Transverse colon (tissue), 4 donors: ENCODE results near the gene PPP1R27. TPM values are rescaled to one million over a fixed set of nuclear protein-coding genes. Genes with fewer than 3 reads are reported as not detected.

Experiments used
- DNase-seq: peaks from one replicate; pipeline ENCODE4 v3.0.0-alpha.2; 2019
- H3K27ac ChIP-seq, 4 donors: fragments of 200-600 bp; sonication (generic); 2 replicates each; pipeline ENCODE4 v1.5.1; 2016 to 2018; ENCODE audit warnings: inconsistent platforms in 4 of 4
- H3K27me3 ChIP-seq: fragments of 200-600 bp; sonication (generic); 2 replicates; pipeline ENCODE4 v1.5.1; 2017; ENCODE audit warnings: inconsistent platforms
- H3K36me3 ChIP-seq, 4 donors: fragments of 200-600 bp; sonication (generic); 2 replicates each; pipeline ENCODE4 v1.5.1; 2017 to 2019; ENCODE audit warnings: inconsistent platforms in 4 of 4
- H3K4me1 ChIP-seq, 4 donors: fragments of 200-600 bp; sonication (generic); 2 replicates each; pipeline ENCODE4 v1.5.1; 2017 to 2020; ENCODE audit warnings: inconsistent platforms in 4 of 4
- H3K4me3 ChIP-seq, 4 donors: fragments of 200-600 bp; sonication (generic); 1 replicate in 1 of 4; 2 replicates in 3 of 4; pipeline versions ENCODE4 v1.5.1 to v1.6.1; 2017 to 2019; ENCODE audit warnings: inconsistent platforms in 4 of 4
- H3K9me3 ChIP-seq, 2 donors: fragments of 200-600 bp; sonication (generic); 2 replicates each; pipeline ENCODE4 v1.5.1; 2017 to 2019; ENCODE audit warnings: inconsistent platforms in 2 of 2
- EP300 ChIP-seq: sonication (generic); formaldehyde crosslinking; IDR thresholded peaks from one replicate; pipeline ENCODE4 v1.6.1; 2017; ENCODE audit warnings: antibody characterized with exemption, low read depth
- POLR2A ChIP-seq: fragments of 450-650 bp; IDR thresholded peaks from one replicate; pipeline ENCODE4 v1.6.1; 2016; ENCODE audit warnings: antibody characterized with exemption, mild to moderate bottlenecking, moderate library complexity
- POLR2AphosphoS5 ChIP-seq, 3 donors: sonication (generic); formaldehyde crosslinking; IDR thresholded peaks; one replicate each; pipeline ENCODE4 v1.6.1; 2016; ENCODE audit warnings: antibody characterized with exemption in 3 of 3
- WGBS, 2 donors: methylation state at CpG; one replicate each; pipeline ENCODE4 v1.1.5; 2018; ENCODE audit warnings: low coverage in 1 of 2; 5-methylcytosine and 5-hydroxymethylcytosine counted together
- in situ Hi-C, 4 donors: fragments of 200-750 bp; cut with MboI; loops; one replicate each; pipeline versions ENCODE4 v1.15.0 to v1.15.1; 2017; ENCODE audit warnings: low sequenced_read_pairs in 3 of 4, low pct_ligation_motif_present in 1 of 4, low pct_unique_long_range_greater_than_20kb in 1 of 4
- intact Hi-C: fragments of 100-400 bp; cut with DNase I; formaldehyde crosslinking; loops from one replicate; pipeline ENCODE4 v1.15.1; 2023; ENCODE audit warnings: low total_unique reads
- total RNA-seq, 4 donors: library from RNA; depleted of rRNA; stranded (reverse); fragments of >200 nt; gene quantifications; one replicate each; pipeline ENCODE4 v1.1.0, GENCODE V29; 2016
- TF ChIP-seq, protein P1 (sequence below), 5 experiments: fragments of 200-600 bp in 3 of 5; fragments of 450-650 bp in 2 of 5; sonication (generic) in 3 of 5; IDR thresholded peaks; 1 replicate in 2 of 5; 2 replicates in 3 of 5; pipeline ENCODE4 v1.5.1; 2016 to 2017; ENCODE audit warnings: antibody characterized with exemption in 5 of 5, inconsistent platforms in 3 of 5, mild to moderate bottlenecking in 2 of 5, moderate library complexity in 1 of 5

Gene PPP1R27
- total RNA-seq, 4 donors from 2014 or later = 0.68 TPM; not detected in 3

DNA sequence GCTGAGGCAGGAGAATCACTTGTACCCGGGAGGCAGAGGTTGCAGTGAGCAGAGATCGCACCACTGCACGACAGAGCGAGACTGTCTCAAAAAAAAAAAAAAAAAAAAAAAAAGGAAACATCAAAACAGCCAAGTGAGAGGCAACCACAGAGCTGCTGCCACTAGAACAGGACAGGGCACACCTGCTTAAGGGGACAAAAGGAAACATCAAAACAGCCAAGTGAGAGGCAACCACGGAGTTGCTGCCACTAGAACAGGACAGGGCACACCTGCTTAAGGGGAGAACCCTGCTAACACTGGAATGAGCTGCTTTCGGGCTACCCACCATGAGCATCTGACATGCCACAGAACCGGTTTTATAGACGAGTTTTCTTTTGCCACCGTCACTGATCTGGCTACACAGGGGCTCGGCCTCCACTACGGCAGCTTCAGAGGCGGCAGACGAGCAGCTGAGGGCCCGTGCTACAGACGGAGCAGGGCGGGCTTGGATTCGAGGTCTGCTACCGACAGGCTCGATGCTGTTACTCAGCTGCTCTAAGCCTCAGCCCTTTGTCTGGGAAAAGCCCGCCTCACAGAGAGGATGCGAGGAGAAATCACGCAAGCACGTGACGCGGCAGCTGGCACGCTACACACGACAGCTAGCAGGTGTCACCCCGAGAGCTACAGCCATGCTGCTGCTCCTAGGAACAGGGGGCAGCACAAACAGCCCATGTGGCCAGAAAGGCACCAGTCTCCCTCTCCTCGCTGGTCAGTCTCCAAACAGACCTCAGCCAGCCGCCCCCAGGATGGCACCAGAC lies 23.5 kb upstream of the PPP1R27 start:
- peaks cover 0 to 20% (median 8%) of the 10 kb centered on the region in 4 donors for H3K36me3 ChIP-seq
- in situ Hi-C loops (no loop called here), intact Hi-C loops (no loop called here)
- WGBS, 2 donors = 87% methylated on average over 30 of the region's 30 CpGs; no CpG with 5 or more reads in 1 of the 2 donors
- H3K4me3 ChIP-seq = peak overlapping the region in 2 of 4 donors; percentile 80 to 96
- H3K4me1 ChIP-seq = peaks cover 18 to 64% (median 41%) of the 10 kb centered on the region in 4 donors
- no peaks in the 10 kb centered on the region for H3K27me3 ChIP-seq
- DNase-seq = no peak
- peak overlapping the region in 3 of 4 donors; percentile 92 to 99 (median 97) for H3K27ac ChIP-seq
- no peaks in the 10 kb centered on the region for H3K9me3 ChIP-seq
- TF ChIP-seq POLR2AphosphoS5 (IDR thresholded peaks at IDR 0.05) = no peak
- no peak for TF ChIP-seq POLR2A
- TF ChIP-seq, protein P1, sequence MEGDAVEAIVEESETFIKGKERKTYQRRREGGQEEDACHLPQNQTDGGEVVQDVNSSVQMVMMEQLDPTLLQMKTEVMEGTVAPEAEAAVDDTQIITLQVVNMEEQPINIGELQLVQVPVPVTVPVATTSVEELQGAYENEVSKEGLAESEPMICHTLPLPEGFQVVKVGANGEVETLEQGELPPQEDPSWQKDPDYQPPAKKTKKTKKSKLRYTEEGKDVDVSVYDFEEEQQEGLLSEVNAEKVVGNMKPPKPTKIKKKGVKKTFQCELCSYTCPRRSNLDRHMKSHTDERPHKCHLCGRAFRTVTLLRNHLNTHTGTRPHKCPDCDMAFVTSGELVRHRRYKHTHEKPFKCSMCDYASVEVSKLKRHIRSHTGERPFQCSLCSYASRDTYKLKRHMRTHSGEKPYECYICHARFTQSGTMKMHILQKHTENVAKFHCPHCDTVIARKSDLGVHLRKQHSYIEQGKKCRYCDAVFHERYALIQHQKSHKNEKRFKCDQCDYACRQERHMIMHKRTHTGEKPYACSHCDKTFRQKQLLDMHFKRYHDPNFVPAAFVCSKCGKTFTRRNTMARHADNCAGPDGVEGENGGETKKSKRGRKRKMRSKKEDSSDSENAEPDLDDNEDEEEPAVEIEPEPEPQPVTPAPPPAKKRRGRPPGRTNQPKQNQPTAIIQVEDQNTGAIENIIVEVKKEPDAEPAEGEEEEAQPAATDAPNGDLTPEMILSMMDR (IDR thresholded peaks at IDR 0.05) = no peak
- no peak for TF ChIP-seq EP300

DNA sequence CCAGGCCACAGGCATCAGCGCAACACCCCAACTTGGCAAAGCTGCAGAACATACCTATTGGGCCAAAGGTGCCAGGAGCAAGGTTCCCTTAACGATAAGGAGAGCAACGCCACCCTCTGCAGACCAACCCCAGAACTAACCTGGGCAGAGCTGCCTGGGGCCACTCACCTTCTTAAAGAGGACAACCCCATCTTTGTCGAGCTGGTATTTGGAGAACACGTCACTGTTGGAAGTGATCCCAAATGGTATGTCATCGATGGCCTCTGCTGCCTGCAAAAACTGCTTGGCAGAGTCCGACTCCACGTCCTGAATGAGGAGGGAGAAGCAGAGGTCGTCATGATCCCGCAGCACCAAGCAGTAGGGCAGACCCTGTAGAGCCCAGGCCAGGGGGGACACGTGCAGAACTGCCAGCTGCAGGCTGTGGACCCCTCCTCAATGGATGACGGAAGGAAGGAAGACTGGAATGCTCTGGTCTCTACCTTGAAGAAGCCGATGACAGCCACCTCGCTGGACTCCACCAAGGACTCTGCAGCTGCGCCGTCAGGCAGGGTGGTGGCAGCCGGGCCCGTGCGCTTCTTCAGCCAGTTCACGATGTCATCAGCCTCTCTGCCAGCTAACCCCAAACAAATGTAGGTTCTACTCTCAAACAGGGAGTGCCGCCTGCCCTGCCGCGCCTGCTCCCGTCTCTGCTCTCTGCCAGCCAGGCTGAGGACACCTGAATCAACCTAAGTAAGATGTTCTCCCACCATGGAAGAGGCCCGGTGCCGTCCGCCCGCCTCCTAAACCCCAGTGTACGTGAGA lies 20.3 kb upstream of the PPP1R27 start:
- Histone ChIP-seq H3K36me3 (peaks cover 0 to 49% (median 17%) of the 10 kb centered on the region in 4 donors), H3K27ac (no peak overlapping the region), H3K4me3 (no peak overlapping the region), H3K27me3 (no peaks in the 10 kb centered on the region), H3K9me3 (no peaks in the 10 kb centered on the region), H3K4me1 (peaks cover 11 to 44% (median 22%) of the 10 kb centered on the region in 4 donors)
- in situ Hi-C loops (no loop called here), intact Hi-C loops (no loop called here)
- TF ChIP-seq, protein P1 (IDR thresholded peaks at IDR 0.05) = no peak
- TF ChIP-seq POLR2A = no peak
- no peak for DNase-seq
- 79% methylated on average over 26 of the region's 29 CpGs; no CpG with 5 or more reads in 1 of the 2 donors for WGBS, 2 donors

DNA sequence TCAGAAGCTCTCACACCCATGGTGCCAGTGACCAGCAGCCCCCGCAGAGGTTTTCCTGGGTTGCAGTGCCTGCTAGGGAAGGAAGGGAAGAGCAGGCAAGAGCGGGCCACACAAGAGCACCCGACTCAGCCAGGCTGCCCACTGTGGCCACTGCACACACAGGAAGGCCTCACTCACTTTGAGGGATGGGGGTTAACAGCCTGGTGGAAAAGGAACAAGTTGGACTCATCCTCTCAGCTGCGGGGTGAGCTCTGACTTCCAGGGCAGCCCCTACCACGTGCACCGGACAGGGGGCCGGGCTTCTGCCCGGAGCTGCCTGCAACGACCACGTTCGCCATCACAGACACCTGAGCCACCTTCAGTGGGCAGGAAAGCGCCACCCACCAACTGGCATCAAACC lies 17.4 kb upstream of the PPP1R27 start:
- TF ChIP-seq POLR2A = no peak
- no peak for TF ChIP-seq EP300
- TF ChIP-seq, protein P1 (IDR thresholded peaks at IDR 0.05) = no peak
- no peak for TF ChIP-seq POLR2AphosphoS5 (IDR thresholded peaks at IDR 0.05)
- Histone ChIP-seq H3K27ac (no peak overlapping the region), H3K36me3 (peaks cover 0 to 69% (median 19%) of the 10 kb centered on the region in 4 donors), H3K4me1 (peaks cover 0 to 20% (median 4%) of the 10 kb centered on the region in 4 donors), H3K4me3 (no peak overlapping the region), H3K27me3 (no peaks in the 10 kb centered on the region), H3K9me3 (no peaks in the 10 kb centered on the region)
- in situ Hi-C loops (no loop called here), intact Hi-C loops (no loop called here)
- no peak for DNase-seq
- WGBS, 2 donors = 91% methylated on average over 5 of the region's 12 CpGs; no CpG with 5 or more reads in 1 of the 2 donors

DNA sequence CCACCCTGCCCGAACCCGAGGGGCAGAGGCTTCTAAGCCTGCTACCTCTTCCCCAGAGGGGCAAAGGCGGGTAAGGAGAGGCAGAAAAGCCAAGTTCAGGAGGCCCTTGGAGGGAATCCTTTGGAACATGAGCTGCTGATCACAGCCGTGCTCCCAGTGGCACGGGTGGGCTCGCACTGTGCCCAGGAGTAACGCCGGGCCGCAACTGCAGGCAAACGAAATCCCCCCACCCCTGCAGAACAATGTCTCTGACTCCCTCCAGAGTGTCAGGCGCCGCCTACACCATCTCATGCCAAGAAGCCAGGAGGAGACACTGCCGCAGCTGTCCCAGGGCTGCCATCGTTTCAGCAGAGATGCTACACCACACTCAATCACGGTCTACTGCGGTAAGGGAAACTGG lies 16.6 kb upstream of the PPP1R27 start:
- TF ChIP-seq, protein P1 (IDR thresholded peaks at IDR 0.05) = no peak
- DNase-seq = no peak
- Histone ChIP-seq H3K9me3 (no peaks in the 10 kb centered on the region), H3K27me3 (no peaks in the 10 kb centered on the region), H3K27ac (no peak overlapping the region), H3K36me3 (peaks cover 0 to 77% (median 23%) of the 10 kb centered on the region in 4 donors), H3K4me3 (no peak overlapping the region), H3K4me1 (peaks cover 0 to 12% (median 1%) of the 10 kb centered on the region in 4 donors)
- intact Hi-C loops (no loop called here), in situ Hi-C loops (no loop called here)
- 96% methylated on average over 16 of the region's 16 CpGs; no CpG with 5 or more reads in 1 of the 2 donors for WGBS, 2 donors
